Stimulated activated CD4-positive, alpha-beta T cell treated with anti-CD3 and anti-CD28 coated beads, Interleukin-1b, Interleukin-23, amount 100 ng/mL, for 48 hours (primary cell): ENCODE data around the gene SOCS6.
"Not testable (repeated sequence)": the region's sequence is repeated elsewhere in the genome, so short reads cannot be mapped to it uniquely, and the experiment has no call there.

Source experiments
- DNase-seq: peaks from one replicate; pipeline ENCODE4 v3.0.0-alpha.2; 2020

Gene SOCS6

GRCh38 chr18:70324897-70325296, 36.1 kb downstream of the SOCS6 start:
- no peak for DNase-seq

- DNase-seq, result no peak
These were observed 37.4 kb downstream of the SOCS6 start for GRCh38 chr18:70326255-70326654.

- DNase-seq, result no peak
These were observed 39.3 kb downstream of the SOCS6 start for GRCh38 chr18:70328169-70328568.

- DNase-seq, result no peak
These were observed 40.2 kb downstream of the SOCS6 start for GRCh38 chr18:70329071-70329470.

GRCh38 chr18:70330887-70331286, 42.0 kb downstream of the SOCS6 start:
- DNase-seq, result no peak

- no peak for DNase-seq
These were observed 42.7 kb downstream of the SOCS6 start for GRCh38 chr18:70331456-70332097.

- no peak for DNase-seq
These were observed 43.8 kb downstream of the SOCS6 start for GRCh38 chr18:70332694-70333093.

GRCh38 chr18:70333316-70333715, 44.5 kb downstream of the SOCS6 start:
- DNase-seq, result no peak

- DNase-seq, result no peak
These were observed 44.9 kb downstream of the SOCS6 start for GRCh38 chr18:70333757-70334156.

GRCh38 chr18:70334264-70334663, 45.4 kb downstream of the SOCS6 start:
- DNase-seq, result no peak

GRCh38 chr18:70334728-70335329, 46.0 kb downstream of the SOCS6 start:
- no peak for DNase-seq

- DNase-seq, result no peak
These were observed 47.3 kb downstream of the SOCS6 start for GRCh38 chr18:70335892-70336726.

GRCh38 chr18:70337139-70337972, 48.5 kb downstream of the SOCS6 start:
- DNase-seq, result no peak

- no peak for DNase-seq
These were observed 50.0 kb downstream of the SOCS6 start for GRCh38 chr18:70338890-70339289.

GRCh38 chr18:70339915-70340314, 51.1 kb downstream of the SOCS6 start:
- DNase-seq, result no peak

- not testable (repeated sequence) for DNase-seq
These were observed 59.6 kb downstream of the SOCS6 start for GRCh38 chr18:70348481-70348880.

- DNase-seq, result no peak
These were observed 60.5 kb downstream of the SOCS6 start for GRCh38 chr18:70349316-70349715.

GRCh38 chr18:70354080-70354479, 65.2 kb downstream of the SOCS6 start:
- DNase-seq, result no peak

GRCh38 chr18:70354771-70355170, 65.9 kb downstream of the SOCS6 start:
- no peak for DNase-seq

GRCh38 chr18:70355620-70356385, 67.0 kb downstream of the SOCS6 start:
- no peak for DNase-seq

GRCh38 chr18:70358105-70358406, 69.2 kb downstream of the SOCS6 start:
- DNase-seq, result not testable (repeated sequence)

GRCh38 chr18:70359071-70359470, 70.2 kb downstream of the SOCS6 start:
- no peak for DNase-seq

- DNase-seq, result no peak
These were observed 73.4 kb downstream of the SOCS6 start for GRCh38 chr18:70362258-70362657.
